Measurements from ENCODE around the gene TLE3. TPM values are rescaled to one million over a fixed set of nuclear protein-coding genes. Genes with fewer than 3 reads are reported as not detected.

TLE3 gene
- total and polyA plus RNA-seq, 2 of the 4 experiments (the other 2 are of a cell fraction), result 6.5 to 16.3 TPM

DNA sequence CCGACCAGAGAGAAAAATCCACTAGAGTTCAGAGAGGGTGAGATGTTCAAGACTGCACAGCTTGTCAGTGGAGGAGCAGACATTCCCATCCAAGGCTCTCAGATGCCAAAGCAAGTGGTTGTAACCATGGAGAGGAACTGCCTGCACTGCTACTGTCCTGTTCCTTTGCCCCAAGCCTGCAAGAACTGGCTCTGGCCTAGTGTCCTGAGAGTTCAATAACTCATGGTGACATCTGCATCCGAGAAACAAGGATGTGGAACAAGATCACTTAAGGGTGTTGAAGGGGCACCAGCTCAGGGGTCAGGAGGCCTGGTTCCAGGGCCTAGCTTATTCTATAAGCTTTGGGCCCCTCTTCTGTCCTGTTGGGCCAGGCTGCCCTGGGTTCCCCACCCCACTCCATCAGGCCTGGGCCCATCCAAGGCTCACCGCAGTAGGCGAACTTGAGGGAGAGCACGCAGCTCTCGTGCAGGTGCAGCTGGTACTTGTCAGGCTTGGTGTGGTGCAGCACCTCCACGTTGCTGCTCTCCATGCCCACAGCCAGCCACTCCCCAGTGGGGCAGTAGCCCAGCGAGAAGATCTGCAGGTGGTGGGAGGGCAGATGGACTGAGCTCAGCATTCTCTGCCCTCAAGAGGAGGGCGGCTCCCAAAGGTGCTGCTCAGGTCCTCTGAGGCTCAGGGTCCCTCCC is 45.6 kb downstream of the TLE3 start:
- WGBS, 2 experiments (ENCODE audit: extremely low coverage in 2 of 2, insufficient read length in 1 of 2), result no CpG with 5 or more reads among the region's 9 CpGs
- no peak overlapping the region for H3K56ac ChIP-seq (ENCODE audit: extremely low read depth, insufficient read depth, low read length)
- H4K91ac ChIP-seq (ENCODE audit: insufficient read depth, low read depth, low read length), result no peak overlapping the region
- CTCF ChIA-PET, result no interaction called here
- H3K14ac ChIP-seq (replicated peaks; ENCODE audit: low read depth, low read length), result no peak overlapping the region
- no peaks in the 10 kb centered on the region for H3K9me3 ChIP-seq (ENCODE audit: control insufficient read depth, insufficient read depth, low read length)
- no peak overlapping the region for H2BK20ac ChIP-seq (ENCODE audit: low read depth, low read length)
- H2AK5ac ChIP-seq (ENCODE audit: low read depth, low read length), result no peak overlapping the region
- in situ Hi-C loops (cut with MboI; ENCODE audit: low sequenced_read_pairs), result no loop called here
- ATAC-seq (ENCODE audit: low read depth) (no peak), DNase-seq (no peak)
- H3K36me3 ChIP-seq (ENCODE audit: control insufficient read depth, insufficient read depth, low read length), result peaks cover 71% of the 10 kb centered on the region
- H4K5ac ChIP-seq (ENCODE audit: low read depth, low read length), result no peak overlapping the region
- H4K8ac ChIP-seq (ENCODE audit: low read depth in 2 of 2, low read length in 2 of 2), result no peak overlapping the region
- no peak overlapping the region for H3K4me3 ChIP-seq (ENCODE audit: insufficient read depth, low read depth, low read length)
- intact Hi-C loops (cut with micrococcal nuclease), result no loop called here
- BruUV-seq (replicated peaks), result no TSS peak
- H3K4ac ChIP-seq (ENCODE audit: low read depth, low read length), result no peak overlapping the region
- no peak overlapping the region for H3K27ac ChIP-seq (ENCODE audit: insufficient read depth, low read length)
- POLR2A ChIA-PET (ENCODE audit: unreplicated experiment), result no interaction called here
- no peaks in the 10 kb centered on the region for H3K27me3 ChIP-seq (ENCODE audit: control insufficient read depth, insufficient read depth, low read length)
- H2BK120ac ChIP-seq (ENCODE audit: low read depth, low read length), result no peak overlapping the region
- H3K9me1 ChIP-seq (ENCODE audit: insufficient read depth, low read length), result no peaks in the 10 kb centered on the region; the same call in 1 of the 2 replicates
- no peak overlapping the region for H3K23ac ChIP-seq (ENCODE audit: low read depth, low read length)
- no peak overlapping the region for H2AFZ ChIP-seq (replicated peaks; ENCODE audit: low read length, poor library complexity)
- H3K18ac ChIP-seq (ENCODE audit: low read depth, low read length), result no peak overlapping the region
- peaks cover 4% of the 10 kb centered on the region; the same call in 1 of the 2 replicates for H4K20me1 ChIP-seq (ENCODE audit: insufficient read depth, low read length)
- dilution Hi-C loops (cut with HindIII; ENCODE audit: low sequenced_read_pairs, unreplicated experiment), result no loop called here
- no peaks in the 10 kb centered on the region for H3K79me1 ChIP-seq (ENCODE audit: low read depth in 1 of 2, low read length in 2 of 2)
- H3K9ac ChIP-seq (ENCODE audit: low read depth, low read length), result no peak overlapping the region
- H2BK15ac ChIP-seq (ENCODE audit: low read depth, low read length), result no peak overlapping the region
- TF ChIP-seq FOS (IDR thresholded peaks at IDR 0.05; ENCODE audit: low read depth, low read length) (no peak), MAZ (IDR thresholded peaks at IDR 0.05; ENCODE audit: borderline replicate concordance, low read depth, low read length) (no peak), SMC3 (IDR thresholded peaks at IDR 0.05; ENCODE audit: low read depth, low read length) (no peak), MXI1 (IDR thresholded peaks at IDR 0.05; ENCODE audit: borderline replicate concordance, low read depth, low read length) (no peak)
- TF ChIP-seq, protein P1, sequence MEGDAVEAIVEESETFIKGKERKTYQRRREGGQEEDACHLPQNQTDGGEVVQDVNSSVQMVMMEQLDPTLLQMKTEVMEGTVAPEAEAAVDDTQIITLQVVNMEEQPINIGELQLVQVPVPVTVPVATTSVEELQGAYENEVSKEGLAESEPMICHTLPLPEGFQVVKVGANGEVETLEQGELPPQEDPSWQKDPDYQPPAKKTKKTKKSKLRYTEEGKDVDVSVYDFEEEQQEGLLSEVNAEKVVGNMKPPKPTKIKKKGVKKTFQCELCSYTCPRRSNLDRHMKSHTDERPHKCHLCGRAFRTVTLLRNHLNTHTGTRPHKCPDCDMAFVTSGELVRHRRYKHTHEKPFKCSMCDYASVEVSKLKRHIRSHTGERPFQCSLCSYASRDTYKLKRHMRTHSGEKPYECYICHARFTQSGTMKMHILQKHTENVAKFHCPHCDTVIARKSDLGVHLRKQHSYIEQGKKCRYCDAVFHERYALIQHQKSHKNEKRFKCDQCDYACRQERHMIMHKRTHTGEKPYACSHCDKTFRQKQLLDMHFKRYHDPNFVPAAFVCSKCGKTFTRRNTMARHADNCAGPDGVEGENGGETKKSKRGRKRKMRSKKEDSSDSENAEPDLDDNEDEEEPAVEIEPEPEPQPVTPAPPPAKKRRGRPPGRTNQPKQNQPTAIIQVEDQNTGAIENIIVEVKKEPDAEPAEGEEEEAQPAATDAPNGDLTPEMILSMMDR (conservative IDR thresholded peaks at IDR 0.05; ENCODE audit: low read depth, low read length), result no peak
- no peak overlapping the region for H2BK5ac ChIP-seq (ENCODE audit: low read depth, low read length, poor library complexity, severe bottlenecking)
- H3K4me2 ChIP-seq (ENCODE audit: low read depth, low read length), result no peak overlapping the region
- H3K4me1 ChIP-seq (ENCODE audit: control insufficient read depth, insufficient read depth, low read length), result peaks cover 2% of the 10 kb centered on the region; the same call in 1 of the 2 replicates
- no peak overlapping the region for H2AK9ac ChIP-seq (replicated peaks; ENCODE audit: low read depth, low read length, poor library complexity)
